Measurements from ENCODE around the gene CLDN6. TPM values are rescaled to one million over a fixed set of nuclear protein-coding genes. Genes with fewer than 3 reads are reported as not detected.

CLDN6 gene
- total RNA-seq, 4 donors from 2014 or later, result not detected

DNA sequence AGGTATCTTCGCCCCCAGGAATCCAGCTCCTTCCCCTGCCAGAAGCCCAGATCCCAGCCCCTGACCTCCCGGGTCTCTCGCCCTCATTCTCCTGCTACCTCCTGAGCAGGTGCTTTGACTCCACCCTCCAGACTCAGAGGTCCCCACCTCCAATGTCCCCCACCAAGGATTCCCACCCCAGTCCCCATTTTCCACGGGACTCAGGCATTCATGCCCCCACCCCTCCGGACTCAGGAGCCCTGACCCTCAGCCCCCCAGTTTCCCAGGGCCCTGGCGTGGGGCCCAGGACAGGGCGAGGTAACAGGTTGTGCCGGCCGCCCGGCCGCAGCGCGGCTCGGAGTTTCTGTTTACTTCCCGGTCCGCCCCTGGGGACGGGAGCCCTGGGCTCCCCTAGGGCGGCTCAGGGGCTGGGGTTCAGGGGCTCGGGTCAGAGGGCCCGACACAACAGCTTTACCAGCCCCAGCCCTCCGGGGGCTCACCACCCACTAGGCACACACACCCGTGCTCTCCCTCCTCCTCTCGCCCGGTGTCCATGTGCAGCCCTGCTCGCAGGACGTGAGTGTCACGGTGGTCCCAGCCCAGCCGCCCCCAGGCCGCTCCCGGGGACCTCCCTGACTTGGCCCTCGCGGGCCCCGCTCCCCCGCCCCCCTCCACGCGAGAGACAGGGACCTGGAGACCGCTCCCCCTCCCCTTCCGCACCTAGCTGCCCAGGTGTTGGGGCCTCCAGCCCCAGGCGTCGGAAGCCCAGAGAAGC, 18.2 kb upstream of the CLDN6 start:
- DNase-seq, result peak; percentile 40 to 43
- H3K9me3 ChIP-seq, result no peaks in the 10 kb centered on the region
- H3K27ac ChIP-seq, result no peak overlapping the region
- H3K4me1 ChIP-seq, result peaks cover 3 to 18% of the 10 kb centered on the region in 2 donors
- no peak for TF ChIP-seq POLR2A (IDR thresholded peaks at IDR 0.05)
- TF ChIP-seq, protein P1, sequence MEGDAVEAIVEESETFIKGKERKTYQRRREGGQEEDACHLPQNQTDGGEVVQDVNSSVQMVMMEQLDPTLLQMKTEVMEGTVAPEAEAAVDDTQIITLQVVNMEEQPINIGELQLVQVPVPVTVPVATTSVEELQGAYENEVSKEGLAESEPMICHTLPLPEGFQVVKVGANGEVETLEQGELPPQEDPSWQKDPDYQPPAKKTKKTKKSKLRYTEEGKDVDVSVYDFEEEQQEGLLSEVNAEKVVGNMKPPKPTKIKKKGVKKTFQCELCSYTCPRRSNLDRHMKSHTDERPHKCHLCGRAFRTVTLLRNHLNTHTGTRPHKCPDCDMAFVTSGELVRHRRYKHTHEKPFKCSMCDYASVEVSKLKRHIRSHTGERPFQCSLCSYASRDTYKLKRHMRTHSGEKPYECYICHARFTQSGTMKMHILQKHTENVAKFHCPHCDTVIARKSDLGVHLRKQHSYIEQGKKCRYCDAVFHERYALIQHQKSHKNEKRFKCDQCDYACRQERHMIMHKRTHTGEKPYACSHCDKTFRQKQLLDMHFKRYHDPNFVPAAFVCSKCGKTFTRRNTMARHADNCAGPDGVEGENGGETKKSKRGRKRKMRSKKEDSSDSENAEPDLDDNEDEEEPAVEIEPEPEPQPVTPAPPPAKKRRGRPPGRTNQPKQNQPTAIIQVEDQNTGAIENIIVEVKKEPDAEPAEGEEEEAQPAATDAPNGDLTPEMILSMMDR (IDR thresholded peaks at IDR 0.05), result no peak
- H3K27me3 ChIP-seq, result no peaks in the 10 kb centered on the region
- WGBS, 2 donors, result 5 to 6% methylated on average over 18 to 22 of the region's 40 CpGs
- peak overlapping the region in 2 of 3 donors; percentile 32 to 56 for H3K4me3 ChIP-seq (replicated peaks in 1 of 3)
- intact Hi-C loops (cut with DNase I), result no loop called here
- H3K36me3 ChIP-seq, result no peaks in the 10 kb centered on the region

DNA sequence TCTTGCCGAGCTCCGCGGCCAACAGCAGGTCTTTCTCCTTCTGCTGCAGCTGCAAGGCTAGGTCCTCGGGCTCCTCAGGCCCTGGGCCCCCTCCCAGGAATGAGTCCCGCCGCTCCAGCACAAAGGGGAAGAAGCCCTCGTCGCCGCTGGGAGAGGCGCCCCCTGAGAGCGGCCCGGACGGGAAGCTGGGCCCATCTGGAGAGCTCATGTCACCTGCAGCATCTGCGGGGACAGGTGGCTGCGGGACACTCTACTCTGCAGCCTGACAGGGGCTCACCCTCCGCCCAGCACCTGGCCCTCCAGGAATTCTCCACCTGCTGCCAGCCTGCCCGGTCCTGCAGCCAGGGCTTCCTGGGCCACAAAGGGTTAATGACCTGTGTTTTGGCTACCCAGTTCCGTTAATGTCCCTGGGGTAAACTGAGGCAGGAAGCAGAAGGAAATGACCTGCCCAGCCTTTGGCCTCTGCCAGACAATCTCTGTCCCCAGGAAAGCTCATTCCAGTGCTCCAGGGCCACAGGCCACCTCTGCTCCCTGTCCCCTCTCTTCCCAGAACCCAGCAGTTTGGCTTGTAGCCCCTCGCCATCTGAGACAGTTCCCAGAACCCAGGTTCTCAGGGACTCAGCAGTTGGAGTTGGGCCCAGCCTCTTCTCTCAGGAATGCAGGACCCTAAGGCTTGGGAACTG, 17.4 kb upstream of the CLDN6 start:
- no peaks in the 10 kb centered on the region for H3K36me3 ChIP-seq
- intact Hi-C loops (cut with DNase I), result no loop called here
- H3K4me1 ChIP-seq, result peaks cover 3 to 18% of the 10 kb centered on the region in 2 donors
- DNase-seq, result no peak
- TF ChIP-seq POLR2A (IDR thresholded peaks at IDR 0.05), result no peak
- TF ChIP-seq, protein P1 (IDR thresholded peaks at IDR 0.05), result no peak
- 55 to 67% methylated on average over 8 to 12 of the region's 19 CpGs for WGBS, 2 donors
- H3K4me3 ChIP-seq (replicated peaks in 1 of 3), result peak overlapping the region in 1 of 3 donors; percentile 56
- H3K27ac ChIP-seq, result no peak overlapping the region
- H3K9me3 ChIP-seq, result no peaks in the 10 kb centered on the region
- H3K27me3 ChIP-seq, result no peaks in the 10 kb centered on the region

DNA sequence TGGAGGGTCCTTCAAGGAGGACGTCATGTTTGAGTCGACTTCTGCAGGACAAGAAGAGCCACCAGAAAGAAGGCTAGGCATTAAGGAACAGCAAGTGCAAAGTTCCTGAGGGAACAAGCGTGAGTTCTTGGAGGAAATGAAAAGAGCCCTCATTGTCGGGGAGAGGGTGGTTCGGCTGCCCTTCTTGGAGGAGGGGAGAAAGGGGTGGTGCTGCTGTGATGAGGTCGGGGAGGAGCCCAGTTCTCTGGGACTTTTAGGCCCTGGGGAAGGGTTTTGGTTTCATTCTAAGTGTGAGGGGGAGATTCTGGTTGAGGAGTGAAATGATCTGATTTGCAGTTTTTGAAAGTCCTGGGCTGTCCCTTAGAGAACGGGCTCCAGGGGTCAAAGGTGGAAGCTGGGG, 14.6 kb upstream of the CLDN6 start:
- Histone ChIP-seq H3K36me3 (no peaks in the 10 kb centered on the region), H3K27ac (no peak overlapping the region), H3K9me3 (no peaks in the 10 kb centered on the region), H3K4me3 (replicated peaks in 1 of 3) (no peak overlapping the region), H3K27me3 (no peaks in the 10 kb centered on the region), H3K4me1 (peaks cover 3 to 27% of the 10 kb centered on the region in 2 donors)
- DNase-seq, result no peak
- intact Hi-C loops (cut with DNase I), result no loop called here
- 50 to 56% methylated on average over 7 of the region's 7 CpGs for WGBS, 2 donors
- TF ChIP-seq, protein P1 (IDR thresholded peaks at IDR 0.05), result no peak
- TF ChIP-seq POLR2A (IDR thresholded peaks at IDR 0.05), result no peak

DNA sequence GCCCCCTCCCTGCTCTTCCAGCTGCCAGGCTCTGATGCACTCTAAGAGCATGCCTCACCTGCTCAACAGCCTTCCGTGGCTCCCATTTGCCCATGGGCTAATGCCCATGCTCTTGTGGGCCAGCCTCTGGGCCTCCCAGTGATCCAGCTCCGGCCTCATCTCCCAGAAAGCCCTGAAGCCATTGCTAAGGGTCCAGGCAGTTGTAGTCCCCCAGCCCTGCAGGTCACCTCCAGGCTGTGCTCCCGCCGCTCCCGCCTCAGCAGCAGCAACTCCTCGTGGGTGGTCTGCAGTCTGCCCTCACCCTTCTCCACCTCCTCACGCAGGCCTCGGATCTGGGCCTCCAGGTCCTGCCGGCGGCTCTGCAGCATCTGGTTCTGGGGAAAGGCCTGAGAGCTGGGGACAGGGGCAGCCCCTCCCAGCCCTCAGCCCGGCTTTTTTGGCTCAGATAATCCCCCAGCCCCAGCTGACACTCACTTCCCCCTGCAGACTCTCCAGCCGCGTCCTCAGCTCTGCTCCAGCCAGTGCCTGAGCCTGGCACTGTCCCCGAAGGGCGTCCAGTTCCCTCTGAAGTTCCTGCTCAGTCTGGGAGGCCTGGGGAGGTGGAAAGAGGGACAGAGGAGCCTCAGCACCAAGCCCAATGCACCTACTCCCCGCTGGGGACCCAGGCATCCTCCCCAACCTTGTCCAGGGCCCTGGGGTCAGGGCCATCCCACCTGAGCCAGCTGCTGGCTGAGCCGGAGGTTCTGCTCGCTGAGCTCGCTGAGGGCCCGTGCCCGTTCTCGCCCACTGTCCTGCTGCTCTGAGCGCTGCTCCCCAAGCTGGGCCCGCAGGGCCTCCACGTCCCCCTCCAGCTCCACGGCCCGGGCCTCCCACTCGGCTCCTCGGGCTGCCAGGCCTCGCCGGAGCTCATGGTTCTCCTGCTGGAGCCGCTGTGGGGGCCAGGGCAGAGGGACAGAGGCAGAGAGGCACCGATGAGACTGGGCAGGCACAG, 12.5 kb upstream of the CLDN6 start:
- intact Hi-C loops (cut with DNase I), result no loop called here
- H3K36me3 ChIP-seq, result peaks cover 4 to 13% of the 10 kb centered on the region in 2 donors
- H3K4me3 ChIP-seq (replicated peaks in 1 of 3), result no peak overlapping the region
- TF ChIP-seq, protein P1 (IDR thresholded peaks at IDR 0.05), result no peak
- TF ChIP-seq POLR2A (IDR thresholded peaks at IDR 0.05), result no peak
- no peaks in the 10 kb centered on the region for H3K27me3 ChIP-seq
- DNase-seq, result no peak
- H3K27ac ChIP-seq, result no peak overlapping the region
- no peaks in the 10 kb centered on the region for H3K9me3 ChIP-seq
- 84 to 86% methylated on average over 26 to 32 of the region's 33 CpGs for WGBS, 2 donors
- H3K4me1 ChIP-seq, result peaks cover 3 to 20% of the 10 kb centered on the region in 2 donors

Data from thyroid gland (tissue), 4 donors.